Hepatocyte (in vitro differentiated cells): ENCODE results near the gene FLII. TPM values are rescaled to one million over a fixed set of nuclear protein-coding genes. Genes with fewer than 3 reads are reported as not detected.
"Not testable (repeated sequence)": the region's sequence is repeated elsewhere in the genome, so short reads cannot be mapped to it uniquely, and the experiment has no call there.

Source experiments
- DNase-seq: peaks from one replicate; pipeline ENCODE4 v3.0.0-alpha.2; 2016; ENCODE audit warnings: low spot score
- H2AFZ ChIP-seq: fragments of 200-600 bp; sonication (generic); 2 replicates; pipeline ENCODE4 v1.6.0; 2016; ENCODE audit warnings: antibody characterized with exemption, mild to moderate bottlenecking
- H3K27ac ChIP-seq: fragments of 200-600 bp; sonication (generic); 2 replicates; pipeline ENCODE4 v1.5.1; 2016; ENCODE audit warnings: mild to moderate bottlenecking
- H3K27me3 ChIP-seq: fragments of 200-600 bp; sonication (generic); 2 replicates; pipeline ENCODE4 v1.6.1; 2016
- H3K36me3 ChIP-seq: fragments of 200-600 bp; sonication (generic); replicated peaks from 2 replicates; pipeline ENCODE4 v1.5.1; 2016; ENCODE audit warnings: low read depth; ENCODE audit not compliant: insufficient read depth
- H3K4me1 ChIP-seq: fragments of 200-600 bp; sonication (generic); 2 replicates; pipeline ENCODE4 v1.5.1; 2016; ENCODE audit warnings: mild to moderate bottlenecking, moderate library complexity; ENCODE audit not compliant: insufficient read depth
- H3K4me2 ChIP-seq: fragments of 200-600 bp; sonication (generic); 2 replicates; pipeline ENCODE4 v1.6.0; 2016
- H3K4me3 ChIP-seq: fragments of 200-600 bp; sonication (generic); 2 replicates; pipeline ENCODE4 v1.5.1; 2016; ENCODE audit warnings: mild to moderate bottlenecking
- H3K79me2 ChIP-seq: fragments of 200-600 bp; sonication (generic); 2 replicates; pipeline ENCODE4 v1.6.0; 2017; ENCODE audit warnings: mild to moderate bottlenecking
- H3K9me2 ChIP-seq: fragments of 200-600 bp; sonication (generic); replicated peaks from 2 replicates; pipeline ENCODE4 v1.6.0; 2017; ENCODE audit warnings: mild to moderate bottlenecking; ENCODE audit not compliant: insufficient read depth
- H3K9me3 ChIP-seq: fragments of 200-600 bp; sonication (generic); 2 replicates; pipeline ENCODE4 v1.5.1; 2016; ENCODE audit warnings: low read depth, mild to moderate bottlenecking
- H4K20me1 ChIP-seq: fragments of 200-600 bp; sonication (generic); 2 replicates; pipeline ENCODE4 v1.6.0; 2016; ENCODE audit warnings: mild to moderate bottlenecking; ENCODE audit not compliant: insufficient read depth, poor library complexity, severe bottlenecking
- EZH2 ChIP-seq: fragments of 200-600 bp; sonication (generic); IDR thresholded peaks from 2 replicates; pipeline ENCODE4 v1.6.1; 2016; ENCODE audit warnings: antibody characterized with exemption, mild to moderate bottlenecking, borderline replicate concordance
- EZH2phosphoT487 ChIP-seq: fragments of 200-600 bp; sonication (generic); IDR thresholded peaks from one replicate; pipeline ENCODE4 v1.6.1; 2018; ENCODE audit warnings: antibody characterized with exemption, mild to moderate bottlenecking, low read depth, moderate library complexity; ENCODE audit not compliant: unreplicated experiment, severe bottlenecking
- WGBS: methylation state at CpG from one replicate; pipeline ENCODE4 v1.1.6; 2016; ENCODE audit warnings: low lambda C conversion rate; ENCODE audit errors: missing lambda C conversion rate; 5-methylcytosine and 5-hydroxymethylcytosine counted together
- polyA plus RNA-seq: library from polyadenylated mRNA; unstranded; fragments of >200 nt; fragmentation: Nextera tagmentation; extraction: Ambion mirVana; gene quantifications from 2 replicates; pipeline ENCODE4 v1.2.1, GENCODE V29; 2016
- total RNA-seq: library from RNA; depleted of rRNA; stranded (reverse); fragments of >200 nt; gene quantifications from 2 replicates; pipeline ENCODE4 v1.2.3, GENCODE V29; 2014
- TF ChIP-seq, protein P1 (sequence below): fragments of 200-600 bp; sonication (generic); IDR thresholded peaks from 2 replicates; pipeline ENCODE4 v1.5.1; 2016; ENCODE audit warnings: antibody characterized with exemption, mild to moderate bottlenecking; ENCODE audit not compliant: poor library complexity

Gene FLII
- total RNA-seq: 110 and 142 TPM in 2 replicates
- polyA plus RNA-seq: 188 and 210 TPM in 2 replicates

DNA sequence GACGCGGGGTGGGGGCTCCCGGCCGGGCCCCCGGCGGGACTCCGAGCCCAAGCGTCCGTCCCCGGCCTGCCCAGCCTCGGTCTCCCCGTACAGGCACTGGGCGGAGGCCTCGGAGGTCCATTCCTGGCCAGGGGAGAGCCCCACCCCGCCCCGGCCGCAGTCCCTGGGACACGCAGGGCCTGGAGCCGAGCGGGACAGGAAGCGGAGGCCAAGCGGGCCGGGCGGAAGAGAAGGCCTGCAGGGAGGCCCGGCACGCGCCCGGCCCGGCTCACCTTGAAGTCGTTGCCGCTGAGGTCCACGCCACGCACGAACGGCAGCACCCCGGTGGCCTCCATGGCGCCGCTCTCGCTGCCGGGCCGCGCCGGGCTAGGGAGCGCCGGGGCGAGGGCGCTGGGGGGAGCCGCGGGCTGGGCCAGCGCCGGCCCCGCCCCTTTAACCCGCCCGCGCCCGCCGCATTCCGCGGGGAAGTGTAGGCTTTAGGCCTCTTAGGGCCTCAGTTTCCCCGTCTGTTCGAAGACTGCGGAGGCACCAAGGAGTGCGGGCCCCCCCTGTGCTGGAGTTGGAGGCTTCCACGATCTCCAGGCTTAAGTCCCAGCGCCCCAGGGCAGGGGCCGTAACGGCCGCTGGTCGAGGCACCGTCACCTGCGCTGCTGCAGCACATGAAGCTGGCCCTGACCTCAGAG, at the start of gene FLII:
TSS of gene FLII (minus strand) at position 383 of the 683 bp plus-strand sequence. CDS start at position 335, 48 bp downstream.
- H3K27me3 ChIP-seq: no peaks in the 10 kb centered on the region
- 5% methylated on average over 52 of the region's 71 CpGs for WGBS
- peaks cover 20% of the 10 kb centered on the region for H4K20me1 ChIP-seq
- DNase-seq: peak; percentile 86
- H3K4me3 ChIP-seq: peak within 1 kb of the TSS; percentile 99
- no peaks in the 10 kb centered on the region for H3K9me2 ChIP-seq
- TF ChIP-seq EZH2 (no peak), EZH2phosphoT487 (no peak)
- TF ChIP-seq, protein P1, sequence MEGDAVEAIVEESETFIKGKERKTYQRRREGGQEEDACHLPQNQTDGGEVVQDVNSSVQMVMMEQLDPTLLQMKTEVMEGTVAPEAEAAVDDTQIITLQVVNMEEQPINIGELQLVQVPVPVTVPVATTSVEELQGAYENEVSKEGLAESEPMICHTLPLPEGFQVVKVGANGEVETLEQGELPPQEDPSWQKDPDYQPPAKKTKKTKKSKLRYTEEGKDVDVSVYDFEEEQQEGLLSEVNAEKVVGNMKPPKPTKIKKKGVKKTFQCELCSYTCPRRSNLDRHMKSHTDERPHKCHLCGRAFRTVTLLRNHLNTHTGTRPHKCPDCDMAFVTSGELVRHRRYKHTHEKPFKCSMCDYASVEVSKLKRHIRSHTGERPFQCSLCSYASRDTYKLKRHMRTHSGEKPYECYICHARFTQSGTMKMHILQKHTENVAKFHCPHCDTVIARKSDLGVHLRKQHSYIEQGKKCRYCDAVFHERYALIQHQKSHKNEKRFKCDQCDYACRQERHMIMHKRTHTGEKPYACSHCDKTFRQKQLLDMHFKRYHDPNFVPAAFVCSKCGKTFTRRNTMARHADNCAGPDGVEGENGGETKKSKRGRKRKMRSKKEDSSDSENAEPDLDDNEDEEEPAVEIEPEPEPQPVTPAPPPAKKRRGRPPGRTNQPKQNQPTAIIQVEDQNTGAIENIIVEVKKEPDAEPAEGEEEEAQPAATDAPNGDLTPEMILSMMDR: no peak
- no peaks in the 10 kb centered on the region for H3K36me3 ChIP-seq
- H3K4me1 ChIP-seq: peaks cover 29% of the 10 kb centered on the region
- peak within 1 kb of the TSS; percentile 100 for H3K27ac ChIP-seq
- H3K79me2 ChIP-seq: peaks cover 56% of the 10 kb centered on the region
- H3K4me2 ChIP-seq: peak within 1 kb of the TSS; percentile 93
- H2AFZ ChIP-seq: peak within 1 kb of the TSS; percentile 94
- no peaks in the 10 kb centered on the region for H3K9me3 ChIP-seq

DNA sequence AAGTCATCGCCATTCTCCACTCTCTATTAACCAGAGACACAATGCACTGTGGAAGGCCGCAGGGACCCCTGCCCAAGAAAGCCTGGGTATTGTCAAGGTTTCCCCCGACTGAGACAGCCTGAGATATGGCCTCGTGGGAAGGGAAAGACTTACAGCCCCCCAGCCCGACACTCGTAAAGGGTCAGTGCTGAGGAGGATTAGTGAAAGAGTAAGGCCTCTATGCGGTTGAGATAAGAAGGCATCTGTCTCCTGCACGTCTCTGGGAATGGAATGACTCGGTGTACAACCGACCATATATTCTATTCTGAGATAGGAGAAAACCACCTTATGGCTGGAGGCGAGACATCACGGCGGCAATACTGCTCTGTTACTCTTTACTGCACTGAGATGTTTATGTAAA, 44.7 kb upstream of the FLII start:
- not testable (repeated sequence) for H3K4me3 ChIP-seq, H3K9me3 ChIP-seq, H3K79me2 ChIP-seq, H3K4me2 ChIP-seq, H3K9me2 ChIP-seq, H3K4me1 ChIP-seq, H4K20me1 ChIP-seq, DNase-seq, H2AFZ ChIP-seq, H3K36me3 ChIP-seq, H3K27me3 ChIP-seq, H3K27ac ChIP-seq
- WGBS: 43% methylated on average over 13 of the region's 13 CpGs

DNA sequence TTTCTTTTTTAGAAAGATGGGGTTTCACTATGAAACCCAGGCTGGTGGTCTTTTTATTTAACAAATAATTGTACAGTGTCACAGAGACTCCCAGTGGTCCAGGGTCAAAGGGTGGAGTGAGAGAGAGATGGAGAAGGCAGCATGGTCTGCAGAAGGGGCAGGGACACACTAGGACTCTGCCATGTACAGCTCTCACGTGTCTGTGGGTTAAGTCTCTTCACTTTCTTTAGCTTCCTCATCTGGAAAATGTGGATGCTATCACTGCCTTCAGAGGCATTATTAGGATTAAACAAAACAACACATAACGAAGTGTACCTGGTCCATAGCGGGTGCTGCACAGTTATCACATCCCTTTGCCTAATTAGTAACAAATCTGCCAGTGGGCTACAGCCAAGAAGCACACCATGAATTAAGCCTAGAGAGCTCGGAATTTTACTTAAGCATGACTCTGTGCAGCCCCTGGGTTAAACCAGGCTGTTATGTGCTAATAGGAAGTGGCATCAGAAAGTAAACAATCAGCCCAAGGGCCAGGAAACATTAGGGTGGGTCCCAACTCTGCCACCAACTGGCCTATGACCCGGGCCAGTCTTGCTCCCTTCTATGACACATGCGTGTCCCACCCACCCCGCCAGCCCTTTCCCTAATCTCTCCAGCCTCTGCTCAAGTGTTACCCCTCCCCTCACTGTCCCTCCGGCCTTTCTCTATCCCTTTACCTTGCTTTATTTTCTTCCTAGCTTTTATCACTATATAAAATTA, 42.4 kb upstream of the FLII start:
- WGBS: 88% methylated on average over 8 of the region's 8 CpGs
- Histone ChIP-seq H4K20me1 (no peaks in the 10 kb centered on the region), H2AFZ (no peak overlapping the region), H3K27me3 (no peaks in the 10 kb centered on the region), H3K4me2 (no peak overlapping the region), H3K79me2 (no peaks in the 10 kb centered on the region), H3K4me3 (no peak overlapping the region), H3K9me3 (no peaks in the 10 kb centered on the region), H3K4me1 (no peaks in the 10 kb centered on the region), H3K9me2 (no peaks in the 10 kb centered on the region), H3K27ac (no peak overlapping the region), H3K36me3 (no peaks in the 10 kb centered on the region)
- TF ChIP-seq, protein P1: no peak
- TF ChIP-seq EZH2: no peak
- TF ChIP-seq EZH2phosphoT487: no peak
- no peak for DNase-seq

DNA sequence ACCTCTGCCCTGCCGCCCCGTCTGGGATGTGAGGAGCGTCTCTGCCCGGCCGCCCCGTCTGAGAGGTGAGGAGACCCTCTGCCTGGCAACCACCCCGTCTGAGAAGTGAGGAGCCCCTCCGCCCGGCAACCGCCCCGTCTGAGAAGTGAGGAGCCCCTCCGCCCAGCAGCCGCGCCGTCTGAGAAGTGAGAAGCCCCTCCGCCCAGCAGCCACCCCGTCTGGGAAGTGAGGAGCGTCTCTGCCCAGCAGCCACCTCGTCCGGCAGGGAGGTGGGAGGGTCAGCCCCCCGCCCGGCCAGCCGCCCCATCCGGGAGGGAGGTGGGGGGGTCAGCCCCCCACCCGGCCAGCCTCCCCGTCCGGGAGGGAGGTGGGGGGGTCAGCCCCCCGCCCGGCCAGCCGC, 39.5 kb upstream of the FLII start:
- not testable (repeated sequence) for DNase-seq, H3K27ac ChIP-seq, H4K20me1 ChIP-seq, H3K4me2 ChIP-seq, H3K36me3 ChIP-seq, H3K9me3 ChIP-seq, H3K4me3 ChIP-seq, H2AFZ ChIP-seq, H3K27me3 ChIP-seq, H3K9me2 ChIP-seq, H3K4me1 ChIP-seq, H3K79me2 ChIP-seq
- WGBS: no CpG with 5 or more reads among the region's 30 CpGs
